Measurements from ENCODE around the gene LRRTM4. TPM values are rescaled to one million over a fixed set of nuclear protein-coding genes. Genes with fewer than 3 reads are reported as not detected.

LRRTM4 gene
- total RNA-seq, 2 donors from 2014 or later = 7.0 to 21.1 TPM

GRCh38 chr2:77322431-77322830 lies 199.7 kb downstream of the LRRTM4 start:
- no peaks in the 10 kb centered on the region for H3K36me3 ChIP-seq (ENCODE audit: control insufficient read depth, insufficient read depth, low read length)
- H3K4me1 Mint-ChIP-seq = no peaks in the 10 kb centered on the region
- 88 to 100% methylated on average over 1 to 3 of the region's 3 CpGs for WGBS, 2 experiments (ENCODE audit: insufficient coverage in 1 of 2, insufficient read length in 1 of 2)

GRCh38 chr2:77314721-77315120 lies 207.5 kb downstream of the LRRTM4 start:
- no peak overlapping the region for H3K4me3 Mint-ChIP-seq
- H3K27ac ChIP-seq (ENCODE audit: low read depth, low read length) = no peak overlapping the region
- H3K36me3 ChIP-seq (ENCODE audit: control insufficient read depth, insufficient read depth, low read length) = no peaks in the 10 kb centered on the region
- WGBS, 2 experiments (ENCODE audit: insufficient coverage in 1 of 2, insufficient read length in 1 of 2) = 96 to 100% methylated on average over 1 to 4 of the region's 5 CpGs
- H3K4me1 Mint-ChIP-seq = peaks cover 6% of the 10 kb centered on the region
- H3K27me3 ChIP-seq (ENCODE audit: control insufficient read depth, insufficient read depth, low read length, poor library complexity, severe bottlenecking) = no peaks in the 10 kb centered on the region
- H3K9ac ChIP-seq (ENCODE audit: extremely low read depth, low read length, poor library complexity, severe bottlenecking) = no peak overlapping the region
- no peak overlapping the region for H3K27ac Mint-ChIP-seq
- no peaks in the 10 kb centered on the region for H3K27me3 Mint-ChIP-seq (ENCODE audit: insufficient read depth)
- H3K36me3 Mint-ChIP-seq (ENCODE audit: low read depth) = no peaks in the 10 kb centered on the region
- H3K9me3 ChIP-seq (ENCODE audit: control insufficient read depth, low read length) = peaks cover 7% of the 10 kb centered on the region
- H3K9me3 Mint-ChIP-seq = peaks cover 3% of the 10 kb centered on the region
- DNase-seq = no peak
- H3K4me1 ChIP-seq (ENCODE audit: control insufficient read depth, insufficient read depth, low read length) = no peaks in the 10 kb centered on the region
- no peak for TF ChIP-seq CTCF (conservative IDR thresholded peaks at IDR 0.05)
- H3K4me3 ChIP-seq (ENCODE audit: low read length) = no peak overlapping the region

More at GRCh38 chr2:77322431-77322830, 199.7 kb downstream of the LRRTM4 start:
- H3K4me3 Mint-ChIP-seq = no peak overlapping the region
- Histone ChIP-seq H3K4me3 (ENCODE audit: low read length) (no peak overlapping the region), H3K9ac (ENCODE audit: extremely low read depth, low read length, poor library complexity, severe bottlenecking) (no peak overlapping the region), H3K27ac (ENCODE audit: low read depth, low read length) (no peak overlapping the region), H3K9me3 (ENCODE audit: control insufficient read depth, low read length) (peaks cover 7% of the 10 kb centered on the region), H3K4me1 (ENCODE audit: control insufficient read depth, insufficient read depth, low read length) (no peaks in the 10 kb centered on the region), H3K27me3 (ENCODE audit: control insufficient read depth, insufficient read depth, low read length, poor library complexity, severe bottlenecking) (no peaks in the 10 kb centered on the region)
- H3K36me3 Mint-ChIP-seq (ENCODE audit: low read depth) = no peaks in the 10 kb centered on the region
- TF ChIP-seq CTCF (conservative IDR thresholded peaks at IDR 0.05) = no peak
- no peak overlapping the region for H3K27ac Mint-ChIP-seq
- H3K27me3 Mint-ChIP-seq (ENCODE audit: insufficient read depth) = no peaks in the 10 kb centered on the region
- DNase-seq = no peak
- H3K9me3 Mint-ChIP-seq = peaks cover 3% of the 10 kb centered on the region

DNA sequence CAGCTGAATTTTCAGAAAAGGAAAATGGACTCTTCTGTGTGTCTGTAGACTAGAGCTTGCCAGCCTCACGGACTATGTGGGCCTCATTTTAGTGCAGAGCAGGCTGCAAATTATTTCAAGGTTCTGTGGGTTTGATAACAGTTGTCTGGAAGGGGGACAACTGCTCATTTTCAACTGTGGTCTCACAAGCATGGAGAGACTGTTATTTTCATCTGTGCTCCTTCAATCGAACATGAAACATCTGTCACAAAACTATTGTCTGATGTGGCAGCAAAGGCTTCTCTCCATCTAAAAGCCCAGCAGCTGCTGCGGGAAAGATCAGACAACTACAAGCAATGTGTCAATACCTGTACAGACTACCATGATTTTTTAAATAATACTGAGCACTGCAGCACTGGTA lies 211.8 kb downstream of the LRRTM4 start:
- Mint-ChIP-seq H3K36me3 (ENCODE audit: low read depth) (no peaks in the 10 kb centered on the region), H3K9me3 (no peaks in the 10 kb centered on the region), H3K4me1 (peaks cover 13% of the 10 kb centered on the region), H3K27me3 (ENCODE audit: insufficient read depth) (no peaks in the 10 kb centered on the region), H3K4me3 (no peak overlapping the region), H3K27ac (no peak overlapping the region)
- Histone ChIP-seq H3K9me3 (ENCODE audit: control insufficient read depth, low read length) (no peaks in the 10 kb centered on the region), H3K4me1 (ENCODE audit: control insufficient read depth, insufficient read depth, low read length) (peaks cover 3% of the 10 kb centered on the region), H3K27me3 (ENCODE audit: control insufficient read depth, insufficient read depth, low read length, poor library complexity, severe bottlenecking) (no peaks in the 10 kb centered on the region), H3K4me3 (ENCODE audit: low read length) (no peak overlapping the region), H3K9ac (ENCODE audit: extremely low read depth, low read length, poor library complexity, severe bottlenecking) (no peak overlapping the region), H3K27ac (ENCODE audit: low read depth, low read length) (no peak overlapping the region), H3K36me3 (ENCODE audit: control insufficient read depth, insufficient read depth, low read length) (no peaks in the 10 kb centered on the region)
- 90 to 94% methylated on average over 2 to 3 of the region's 3 CpGs for WGBS, 2 experiments (ENCODE audit: insufficient coverage in 1 of 2, insufficient read length in 1 of 2)
- TF ChIP-seq CTCF (conservative IDR thresholded peaks at IDR 0.05) = no peak
- DNase-seq = no peak

Data from endodermal cell (in vitro differentiated cells).